Measurements from ENCODE around the gene GPR15LG. TPM values are rescaled to one million over a fixed set of nuclear protein-coding genes. Genes with fewer than 3 reads are reported as not detected.

Gene GPR15LG
- total and polyA plus RNA-seq, 2 donors (not counting 3 experiments of a cell fraction or from before 2014, with no cell fraction given): not detected

DNA sequence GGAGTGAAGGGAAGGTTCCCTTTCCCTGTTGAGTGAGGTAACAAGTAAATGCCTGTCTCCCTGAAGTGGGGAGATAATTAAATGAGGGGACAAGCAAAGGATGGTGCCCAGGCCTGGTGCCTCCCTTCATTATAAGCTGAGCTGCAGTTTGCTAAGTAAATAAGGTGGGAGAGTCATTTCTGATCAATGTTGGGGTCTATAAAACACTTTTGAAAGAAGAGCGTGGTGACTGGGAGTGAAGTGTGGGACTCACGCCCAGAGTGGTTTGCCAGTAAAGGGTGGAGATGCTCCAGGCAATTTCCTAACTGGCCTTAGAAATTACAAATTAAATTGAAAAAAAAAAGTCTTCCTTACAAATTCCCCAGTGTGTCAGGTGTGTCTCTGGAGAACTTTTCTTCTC is 9.6 kb upstream of the GPR15LG start:
- Histone ChIP-seq H3K79me2 (ENCODE audit: control insufficient read depth, insufficient read depth, low read length) (no peaks in the 10 kb centered on the region), H3K4me3 (replicated peaks in 1 of 3; ENCODE audit: insufficient read depth in 1 of 3, low read depth in 1 of 3, low read length in 3 of 3) (no peak overlapping the region), H3K4me2 (ENCODE audit: insufficient read depth, low read length) (no peak overlapping the region), H3K27ac (ENCODE audit: insufficient read depth, low read depth, low read length) (no peak overlapping the region), H2AFZ (ENCODE audit: low read depth, low read length) (no peak overlapping the region), H3K9ac (replicated peaks; ENCODE audit: extremely low read depth, insufficient read depth, low read length) (no peak overlapping the region), H3K4me1 (ENCODE audit: control insufficient read depth, extremely low read depth, insufficient read depth, low read length) (no peaks in the 10 kb centered on the region), H3K9me1 (replicated peaks; ENCODE audit: control insufficient read depth, extremely low read depth, insufficient read depth, low read length) (no peaks in the 10 kb centered on the region), H4K20me1 (replicated peaks; ENCODE audit: control insufficient read depth, extremely low read depth, insufficient read depth, low read length) (no peaks in the 10 kb centered on the region), H3K36me3 (ENCODE audit: control insufficient read depth in 2 of 2, extremely low read depth in 1 of 2, insufficient read depth in 2 of 2, low read length in 2 of 2) (no peaks in the 10 kb centered on the region), H3K9me3 (replicated peaks; ENCODE audit: control insufficient read depth, insufficient read depth, low read length) (no peaks in the 10 kb centered on the region), H3K27me3 (ENCODE audit: control insufficient read depth in 2 of 2, insufficient read depth in 2 of 2, low read length in 2 of 2) (peaks cover 3 to 5% of the 10 kb centered on the region in 2 experiments)
- DNase-seq (ENCODE audit: low read depth, low spot score) (no peak), FAIRE-seq (no peak)
- ChIA-PET CTCF (interaction anchor here (0.6 to 2.6 kb wide), 2 partner anchors 8 to 16 kb away, joined by 3 to 12 read pairs; no protein-coding TSS in a partner anchor), POLR2A (no interaction called here)
- dilution Hi-C loops (cut with MboI; ENCODE audit: extremely low pct_ligation_motif_present, low sequenced_read_pairs) (no loop called here), intact Hi-C loops (cut with micrococcal nuclease) (no loop called here)
- no peak for TF ChIP-seq GATA2 (IDR thresholded peaks at IDR 0.05; ENCODE audit: insufficient read depth, insufficient read length, low read depth, low read length)
- no peak for TF ChIP-seq MYC (IDR thresholded peaks at IDR 0.05; ENCODE audit: low read depth, low read length)
- TF ChIP-seq, protein P1, sequence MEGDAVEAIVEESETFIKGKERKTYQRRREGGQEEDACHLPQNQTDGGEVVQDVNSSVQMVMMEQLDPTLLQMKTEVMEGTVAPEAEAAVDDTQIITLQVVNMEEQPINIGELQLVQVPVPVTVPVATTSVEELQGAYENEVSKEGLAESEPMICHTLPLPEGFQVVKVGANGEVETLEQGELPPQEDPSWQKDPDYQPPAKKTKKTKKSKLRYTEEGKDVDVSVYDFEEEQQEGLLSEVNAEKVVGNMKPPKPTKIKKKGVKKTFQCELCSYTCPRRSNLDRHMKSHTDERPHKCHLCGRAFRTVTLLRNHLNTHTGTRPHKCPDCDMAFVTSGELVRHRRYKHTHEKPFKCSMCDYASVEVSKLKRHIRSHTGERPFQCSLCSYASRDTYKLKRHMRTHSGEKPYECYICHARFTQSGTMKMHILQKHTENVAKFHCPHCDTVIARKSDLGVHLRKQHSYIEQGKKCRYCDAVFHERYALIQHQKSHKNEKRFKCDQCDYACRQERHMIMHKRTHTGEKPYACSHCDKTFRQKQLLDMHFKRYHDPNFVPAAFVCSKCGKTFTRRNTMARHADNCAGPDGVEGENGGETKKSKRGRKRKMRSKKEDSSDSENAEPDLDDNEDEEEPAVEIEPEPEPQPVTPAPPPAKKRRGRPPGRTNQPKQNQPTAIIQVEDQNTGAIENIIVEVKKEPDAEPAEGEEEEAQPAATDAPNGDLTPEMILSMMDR (IDR thresholded peaks at IDR 0.05; ENCODE audit: extremely low read depth in 1 of 2, insufficient read depth in 1 of 2, low read depth in 1 of 2, low read length in 2 of 2): no peak
- TF ChIP-seq, protein P2, sequence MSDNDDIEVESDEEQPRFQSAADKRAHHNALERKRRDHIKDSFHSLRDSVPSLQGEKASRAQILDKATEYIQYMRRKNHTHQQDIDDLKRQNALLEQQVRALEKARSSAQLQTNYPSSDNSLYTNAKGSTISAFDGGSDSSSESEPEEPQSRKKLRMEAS (IDR thresholded peaks at IDR 0.05; ENCODE audit: insufficient read depth, insufficient read length): no peak
- no peak for TF ChIP-seq POLR2A (IDR thresholded peaks at IDR 0.05; ENCODE audit: low read depth, low read length)
- no peak for TF ChIP-seq JUN (IDR thresholded peaks at IDR 0.05; ENCODE audit: borderline replicate concordance, insufficient read depth, insufficient read length, low read depth)
- TF ChIP-seq EZH2 (IDR thresholded peaks at IDR 0.05; ENCODE audit: borderline replicate concordance, low read depth, low read length, severe bottlenecking): no peak
- no peak for TF ChIP-seq FOS (IDR thresholded peaks at IDR 0.05; ENCODE audit: borderline replicate concordance, insufficient read depth, low read length)
- TF ChIP-seq POLR2AphosphoS5 (IDR thresholded peaks at IDR 0.05; ENCODE audit: insufficient read depth, low read depth, low read length): no peak
- BruUV-seq (replicated peaks): no TSS peak

All from endothelial cell of umbilical vein (primary cell).